ENCODE results near the gene RGL3.

DNA sequence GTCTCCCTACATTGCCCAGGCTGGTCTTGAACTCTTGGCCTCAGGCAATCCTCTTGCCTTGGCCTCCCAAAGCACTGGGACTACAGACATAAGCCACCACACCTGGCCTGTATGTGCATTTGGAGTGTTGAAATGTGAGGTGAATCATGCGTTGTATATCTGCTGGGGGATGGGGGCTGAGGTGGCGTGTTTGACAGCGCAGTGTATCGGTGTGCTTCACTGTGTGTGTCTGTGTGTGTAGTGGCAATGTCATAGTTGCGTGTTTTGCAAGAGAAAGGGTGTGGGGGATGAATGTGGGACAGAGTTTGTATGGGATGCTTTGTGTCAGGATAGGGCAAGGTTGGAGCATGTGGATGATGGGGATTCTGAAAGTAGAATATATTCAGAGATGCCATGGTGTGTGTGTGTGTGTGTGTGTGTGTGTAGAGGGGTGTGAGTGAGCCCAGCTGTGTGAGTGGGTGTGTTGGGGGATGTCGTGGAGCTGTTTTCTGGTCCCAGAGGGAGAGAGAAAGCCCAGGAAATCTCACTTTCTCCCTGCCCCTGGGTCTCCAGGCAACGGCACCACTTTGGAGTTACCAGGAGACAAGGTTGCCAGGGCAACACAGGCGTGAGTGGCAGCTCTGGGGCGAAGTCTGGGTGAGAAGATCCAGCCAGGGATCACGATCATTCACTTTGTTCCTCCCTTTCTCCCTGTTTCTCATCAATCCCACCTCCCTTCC is 45.8 kb downstream of the RGL3 start:
- TF ChIP-seq SNRNP70 (optimal IDR thresholded peaks at IDR 0.05; ENCODE audit: low read depth, low read length) = no peak
- no peak for TF ChIP-seq MCM2 (IDR thresholded peaks at IDR 0.05; ENCODE audit: low read depth)
